Left forelimb (tissue), 1 donor: ENCODE data around the gene IP6K1.
"Not testable (repeated sequence)": the region's sequence is repeated elsewhere in the genome, so short reads cannot be mapped to it uniquely, and the experiment has no call there.

Experiments
- DNase-seq: peaks from one replicate; pipeline ENCODE4 v3.0.0-alpha.2; 2018; ENCODE audit warnings: low spot score

The IP6K1 gene

DNA sequence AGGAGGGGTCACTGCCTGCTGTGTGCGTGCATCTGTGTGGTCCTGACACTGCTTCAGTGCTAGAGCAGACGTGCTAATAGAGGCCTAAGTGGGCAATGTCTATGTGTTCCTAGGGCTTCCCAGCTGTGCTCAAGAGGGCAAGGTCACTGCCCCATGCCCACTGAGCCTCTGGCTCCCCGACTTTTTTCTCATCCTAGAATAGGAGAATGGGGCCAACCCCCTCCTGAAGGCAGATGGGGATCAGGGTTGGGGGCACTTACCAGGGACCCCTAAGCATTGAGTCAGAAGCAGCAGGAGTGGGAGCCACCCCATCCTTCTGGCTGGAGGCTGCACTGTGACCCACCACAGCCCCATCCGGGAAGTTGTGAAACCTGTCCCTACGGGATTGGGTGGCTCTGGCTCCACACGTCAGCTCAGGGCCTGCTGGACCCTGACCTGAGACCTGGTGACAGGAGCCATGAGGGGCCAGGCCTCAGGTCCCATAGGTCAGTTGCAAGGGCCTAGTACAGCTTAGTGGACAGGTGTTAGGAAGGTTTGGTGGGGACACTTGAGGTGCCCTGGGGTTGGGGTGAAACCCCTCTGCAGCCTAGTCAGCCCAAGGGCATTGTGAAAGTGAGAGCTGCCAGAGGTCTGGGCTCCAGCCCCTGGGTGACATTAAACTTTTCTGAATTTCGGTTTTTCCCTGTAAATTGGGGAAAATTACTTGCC, 97.8 kb downstream of the IP6K1 start:
- not testable (repeated sequence) for DNase-seq

GRCh38 chr3:49687424-49687795, 98.9 kb downstream of the IP6K1 start:
- not testable (repeated sequence) for DNase-seq

DNA sequence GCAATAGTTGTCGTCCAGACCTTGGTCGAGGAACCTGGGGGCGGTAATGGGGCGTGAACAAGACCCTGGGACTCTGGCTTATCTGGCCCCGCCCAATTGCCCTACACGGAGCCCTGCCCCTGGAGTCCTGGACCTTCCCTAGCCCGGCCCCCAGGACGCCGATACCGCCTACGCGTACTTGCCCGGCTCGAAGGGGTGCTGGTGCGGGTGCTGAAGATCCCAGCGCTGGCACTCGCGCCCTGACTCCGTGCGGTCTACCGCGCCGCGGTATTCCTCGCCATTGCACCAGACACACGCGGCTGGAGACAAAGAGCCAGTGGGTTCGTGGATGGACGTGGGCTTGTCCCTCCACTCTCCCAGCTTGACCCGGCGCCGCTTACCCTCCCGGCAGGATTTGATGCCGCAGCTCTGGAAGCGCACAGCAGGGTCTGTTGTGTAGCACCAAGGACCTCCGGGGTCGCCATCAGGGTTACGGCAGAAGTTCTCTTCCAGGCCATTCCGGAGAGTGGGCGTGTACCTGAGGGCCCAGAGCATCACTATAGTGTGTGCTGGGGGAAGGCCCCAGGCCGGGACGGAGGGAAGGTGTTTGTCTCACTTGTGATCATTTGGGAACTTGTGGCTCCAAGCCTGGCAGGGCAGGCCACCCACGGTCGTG, 99.4 kb downstream of the IP6K1 start:
- not testable (repeated sequence) for DNase-seq

DNA sequence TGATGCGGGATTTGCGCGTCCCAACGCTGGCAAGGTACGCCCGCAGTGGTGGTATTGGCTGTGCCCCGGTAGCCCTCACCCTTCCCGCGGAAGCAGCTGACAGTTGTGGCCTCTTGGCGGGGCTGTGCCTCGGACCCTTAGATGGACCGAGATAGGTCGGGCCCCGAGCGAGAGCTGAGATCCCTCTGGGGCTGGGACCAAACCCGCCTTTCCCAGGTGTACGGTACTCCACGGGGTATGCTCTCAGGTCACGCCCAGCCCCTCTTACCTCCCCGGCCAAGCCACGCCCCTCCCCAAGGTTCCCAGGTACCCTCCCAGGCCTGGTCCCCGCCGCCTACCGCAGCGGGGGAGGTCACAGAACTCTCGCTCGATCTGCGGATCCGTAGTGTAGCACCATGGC, 100.0 kb downstream of the IP6K1 start:
- DNase-seq: not testable (repeated sequence)

- DNase-seq: not testable (repeated sequence)
Measured at GRCh38 chr3:49685846-49686245, 100.5 kb downstream of the IP6K1 start.

GRCh38 chr3:49685103-49685502, 101.2 kb downstream of the IP6K1 start:
- DNase-seq: not testable (repeated sequence)

GRCh38 chr3:49684453-49684852, 101.9 kb downstream of the IP6K1 start:
- not testable (repeated sequence) for DNase-seq

DNA sequence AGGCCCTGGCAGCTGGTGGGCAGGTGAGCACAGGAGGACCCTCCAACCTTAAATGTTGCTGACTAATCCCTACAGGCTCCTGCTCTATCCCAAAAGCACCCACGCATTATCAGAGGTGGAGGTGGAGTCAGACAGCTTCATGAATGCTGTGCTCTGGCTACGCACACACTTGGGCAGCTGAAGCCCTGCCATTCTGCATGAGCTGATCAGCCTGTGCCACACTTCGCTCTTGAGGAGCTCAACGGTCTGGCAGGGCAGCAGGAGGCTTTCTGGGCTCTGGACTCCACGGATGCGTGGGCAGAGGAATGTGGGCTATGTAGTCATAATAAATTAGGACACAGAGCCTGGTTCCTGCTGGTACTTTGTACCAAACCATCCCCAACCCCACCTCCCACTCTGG, 103.2 kb downstream of the IP6K1 start:
- DNase-seq: no peak

DNA sequence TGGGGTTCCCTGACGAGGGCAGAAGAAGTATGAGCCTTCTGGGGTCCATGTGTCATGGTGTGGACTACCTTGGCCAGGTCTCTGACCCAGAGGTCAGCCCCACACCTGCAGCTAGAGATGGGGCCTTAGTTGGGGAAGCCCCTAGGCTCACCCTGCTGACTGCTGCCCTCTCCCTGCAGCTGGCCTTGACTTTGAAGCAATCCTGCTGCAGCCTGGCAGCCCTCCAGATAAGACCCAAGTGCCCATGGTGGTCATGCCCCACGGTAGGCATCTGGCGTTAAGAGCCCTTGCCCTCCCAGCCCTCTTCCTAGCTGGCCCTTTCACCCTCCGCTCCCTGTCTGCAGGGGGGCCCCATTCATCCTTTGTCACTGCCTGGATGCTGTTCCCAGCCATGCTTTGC, 104.8 kb downstream of the IP6K1 start:
- DNase-seq: no peak

DNA sequence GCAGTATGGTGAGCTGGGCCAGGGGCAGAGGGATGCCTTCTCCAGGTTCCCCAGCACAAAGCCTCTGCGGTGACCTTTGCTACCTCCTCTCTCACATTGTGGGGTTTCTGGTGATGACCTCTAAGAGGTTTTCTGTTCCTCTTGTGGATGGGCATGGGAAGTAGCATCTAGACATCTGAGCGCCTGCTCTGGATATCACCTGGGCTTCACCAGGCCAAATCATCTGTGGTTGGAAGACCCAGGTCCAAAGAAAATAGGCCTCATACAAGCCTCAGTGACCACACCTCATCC, 105.2 kb downstream of the IP6K1 start:
- no peak for DNase-seq

DNA sequence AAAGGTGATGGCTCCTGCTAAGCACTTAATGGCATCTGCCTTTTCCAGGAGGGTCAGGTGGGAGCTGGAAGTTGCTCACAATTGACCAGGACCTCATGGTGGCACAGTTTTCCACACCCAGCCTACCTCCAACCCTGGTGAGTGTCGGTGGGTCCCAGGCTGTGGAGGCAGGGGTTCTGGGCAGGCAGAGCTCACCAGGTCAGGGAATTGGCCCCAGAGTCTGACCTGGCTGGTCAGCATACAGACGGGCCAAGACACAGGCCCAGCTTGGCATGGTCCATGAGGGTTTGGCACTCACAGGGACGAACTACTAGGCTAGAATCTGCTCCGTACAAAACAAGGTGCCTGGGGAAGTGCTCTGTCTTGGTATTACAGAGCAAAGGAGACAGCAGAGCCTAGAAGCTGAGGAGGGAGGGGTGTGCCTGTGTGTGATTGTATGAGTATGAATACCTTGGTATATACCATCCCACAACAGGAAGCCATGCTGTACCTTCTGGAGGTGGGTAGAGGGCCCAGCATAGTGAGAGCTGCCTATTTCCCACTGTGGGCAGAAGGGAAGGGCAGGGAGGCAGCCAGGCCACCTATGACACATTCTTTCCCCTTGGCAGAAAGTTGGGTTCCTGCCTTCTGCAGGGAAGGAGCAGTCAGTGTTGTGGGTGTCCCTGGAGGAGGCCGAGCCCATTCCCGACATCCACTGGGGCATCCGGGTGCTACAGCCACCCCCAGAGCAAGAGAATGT, 105.7 kb downstream of the IP6K1 start:
- no peak for DNase-seq

- no peak for DNase-seq
Measured at GRCh38 chr3:49675912-49676311, 110.4 kb downstream of the IP6K1 start.

GRCh38 chr3:49674497-49674983, 111.8 kb downstream of the IP6K1 start:
- no peak for DNase-seq
